GM18526 (cell line): ENCODE measurements around the gene NLGN4X.

Experiments used
- POLR2A ChIP-seq: IDR thresholded peaks from 3 replicates; pipeline ENCODE4 v1.6.1; 2011; ENCODE audit not compliant: insufficient read length; ENCODE audit errors: extremely low read depth

The NLGN4X gene

GRCh38 chrX:6175914-6176313 is 52.8 kb downstream of the NLGN4X start:
- no peak for TF ChIP-seq POLR2A

DNA sequence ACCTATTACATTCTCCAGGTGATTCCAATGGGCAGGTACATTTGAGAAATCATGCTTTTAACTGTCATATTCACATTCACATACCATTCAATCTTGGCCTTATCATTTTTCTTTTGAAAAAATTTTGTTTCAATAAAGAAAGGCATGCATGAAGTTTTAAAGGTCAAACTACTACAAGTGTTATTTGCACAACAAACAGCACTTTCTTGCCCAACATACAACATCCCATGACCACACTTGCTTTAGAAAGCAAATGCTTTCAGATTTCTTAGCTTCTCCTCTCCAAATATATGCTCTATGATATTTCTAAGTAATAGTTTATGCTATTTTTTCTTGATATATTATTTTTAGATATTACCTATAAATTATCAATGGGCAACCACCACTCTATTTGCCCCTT is 58.2 kb downstream of the NLGN4X start:
- TF ChIP-seq POLR2A: no peak

GRCh38 chrX:6169407-6169806 is 59.3 kb downstream of the NLGN4X start:
- no peak for TF ChIP-seq POLR2A

DNA sequence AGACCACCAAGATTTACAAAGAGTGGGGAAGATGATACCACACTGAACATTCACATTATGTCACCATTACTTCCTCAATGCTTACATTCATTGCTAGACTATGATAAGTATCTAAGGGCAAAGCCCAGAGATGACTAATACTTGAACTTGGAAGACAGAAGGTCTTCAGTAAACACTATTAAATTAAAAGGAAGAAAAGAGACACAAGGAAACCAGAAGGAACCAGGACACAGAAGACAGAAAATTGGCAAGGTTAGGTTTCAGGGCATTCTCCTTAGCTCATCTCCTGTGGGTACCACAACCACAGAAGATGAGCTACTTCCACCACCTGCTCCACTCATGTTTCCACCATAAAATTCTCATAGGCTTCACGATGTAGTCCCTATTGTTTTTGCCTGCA is 64.9 kb downstream of the NLGN4X start:
- TF ChIP-seq POLR2A: no peak

- TF ChIP-seq POLR2A: no peak
These were observed 69.2 kb downstream of the NLGN4X start for GRCh38 chrX:6159468-6159867.

DNA sequence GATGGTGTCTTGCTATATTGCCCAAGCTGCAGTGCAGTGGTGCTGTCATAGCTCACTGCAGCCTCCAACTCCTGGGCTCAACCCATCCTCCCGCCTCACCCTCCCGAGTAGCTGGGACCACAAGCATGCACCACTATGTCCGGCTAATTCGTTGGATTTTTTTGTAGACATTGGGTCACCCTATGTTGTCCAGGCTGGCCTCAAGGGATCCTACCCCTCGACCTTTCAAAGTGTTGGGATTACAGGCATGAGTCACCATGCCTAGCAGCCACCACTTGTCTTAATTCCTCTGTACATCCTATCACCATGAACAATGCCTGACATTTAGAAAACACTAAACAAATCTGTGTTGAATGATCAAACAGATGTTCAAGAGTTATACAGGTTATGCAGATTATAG is 76.7 kb downstream of the NLGN4X start:
- TF ChIP-seq POLR2A: no peak

- TF ChIP-seq POLR2A: no peak
These were observed 79.4 kb downstream of the NLGN4X start for GRCh38 chrX:6149060-6149872.

DNA sequence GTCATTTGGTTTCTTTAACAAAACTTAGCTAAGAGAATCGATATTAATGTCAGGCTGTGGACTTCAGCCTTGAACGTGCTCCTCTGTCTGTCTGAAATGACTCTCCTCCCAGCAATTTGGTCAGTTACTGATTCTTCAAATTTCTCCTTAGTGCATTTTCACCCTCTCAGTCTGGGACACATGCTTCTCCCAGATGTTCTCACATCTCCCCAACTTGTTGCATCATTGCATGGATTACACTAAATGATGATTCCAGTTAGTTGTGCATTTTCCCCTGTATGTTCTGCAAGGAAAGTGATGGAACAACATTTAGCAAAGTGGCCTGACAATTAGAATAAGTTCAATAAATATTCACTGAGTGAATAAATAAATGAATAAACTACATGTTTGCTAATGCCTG is 94.4 kb downstream of the NLGN4X start:
- no peak for TF ChIP-seq POLR2A

DNA sequence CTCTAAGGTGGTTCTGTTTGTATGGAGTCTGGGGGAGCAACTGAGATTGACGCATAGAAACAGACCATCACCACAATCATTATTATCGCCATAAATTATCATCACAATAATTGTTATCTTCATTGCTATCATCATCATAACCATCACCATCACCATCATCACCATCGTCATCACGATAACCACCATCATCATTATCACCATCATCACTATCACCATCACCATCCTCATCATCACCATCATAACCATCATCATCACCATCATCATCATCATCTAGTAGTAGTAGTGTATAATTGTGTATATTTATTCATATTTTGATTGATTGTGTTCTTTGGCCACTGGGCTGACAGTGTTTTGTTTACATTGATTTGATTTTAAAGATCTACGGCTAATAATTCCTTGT is 95.7 kb downstream of the NLGN4X start:
- no peak for TF ChIP-seq POLR2A

GRCh38 chrX:6131287-6131686 is 97.4 kb downstream of the NLGN4X start:
- no peak for TF ChIP-seq POLR2A

DNA sequence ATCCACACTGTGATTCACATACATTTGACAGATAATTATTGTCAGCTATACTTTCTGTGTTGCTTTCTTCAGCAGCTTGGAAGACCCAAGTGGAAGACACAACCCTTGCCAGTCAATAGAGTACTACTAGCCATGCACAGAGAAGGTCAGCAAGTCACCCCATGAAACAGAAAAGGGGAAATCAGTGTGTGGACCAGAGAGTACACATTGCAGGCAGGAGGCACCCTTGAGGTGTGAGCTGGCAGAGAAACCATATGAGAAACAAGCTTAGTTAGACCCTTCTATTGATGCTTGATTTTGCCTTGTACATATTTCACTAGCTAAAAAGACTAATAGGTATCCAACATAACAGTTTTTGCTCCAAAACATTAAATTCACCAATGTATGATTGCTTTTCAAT is 99.5 kb downstream of the NLGN4X start:
- TF ChIP-seq POLR2A: no peak

- TF ChIP-seq POLR2A: no peak
These were observed 108.3 kb downstream of the NLGN4X start for GRCh38 chrX:6120329-6120728.

GRCh38 chrX:6095469-6095868 is 133.2 kb downstream of the NLGN4X start:
- no peak for TF ChIP-seq POLR2A

GRCh38 chrX:6074532-6074931 is 154.1 kb downstream of the NLGN4X start:
- TF ChIP-seq POLR2A: no peak

- TF ChIP-seq POLR2A: no peak
These were observed 156.9 kb downstream of the NLGN4X start for GRCh38 chrX:6071731-6072130.

GRCh38 chrX:6067600-6067999 is 161.1 kb downstream of the NLGN4X start:
- TF ChIP-seq POLR2A: no peak

- no peak for TF ChIP-seq POLR2A
These were observed 175.5 kb downstream of the NLGN4X start for GRCh38 chrX:6053141-6053540.
